Measurements from ENCODE around the gene ZDHHC11B.
"Not testable (repeated sequence)": the region's sequence is repeated elsewhere in the genome, so short reads cannot be mapped to it uniquely, and the experiment has no call there.

GRCh38 chr5:745272-746142 lies 39.0 kb downstream of the ZDHHC11B start:
- not testable (repeated sequence) for TF ChIP-seq CTCF (IDR thresholded peaks at IDR 0.05 in 4 of 5, conservative IDR thresholded peaks at IDR 0.05 in 1 of 5); POLR2A (IDR thresholded peaks at IDR 0.05)

All from gastrocnemius medialis (tissue), 4 donors.